Right ventricle myocardium inferior (tissue), 1 donor: Measurements from ENCODE around the gene ARHGEF1. TPM values are rescaled to one million over a fixed set of nuclear protein-coding genes. Genes with fewer than 3 reads are reported as not detected.

Experiments used
- ATAC-seq: fragments of 200-7000 bp; cut with Tn5 transposase; one replicate; pipeline ENCODE4 v1.9.1; 2020; ENCODE audit warnings: mild to moderate bottlenecking, moderate library complexity
- DNase-seq: peaks from one replicate; pipeline ENCODE4 v3.0.0; 2021; ENCODE audit errors: missing footprints
- intact Hi-C: fragments of 100-400 bp; cut with DNase I; formaldehyde crosslinking; loops from one replicate; pipeline ENCODE4 v1.11.0; 2022
- total RNA-seq: library from RNA; stranded (reverse); fragmentation: NEBNext Ultra II Directional; extraction: Animal tissue kit (Norgen Biotek cat#: 25700); gene quantifications from one replicate; pipeline ENCODE4 v1.2.1, GENCODE V29; 2021
- donor health status: DM: no; HTN: yes; CAD: no; lungs with severe emphysema.

The ARHGEF1 gene
- total RNA-seq, 1 donor from 2014 or later = 31.6 TPM

DNA sequence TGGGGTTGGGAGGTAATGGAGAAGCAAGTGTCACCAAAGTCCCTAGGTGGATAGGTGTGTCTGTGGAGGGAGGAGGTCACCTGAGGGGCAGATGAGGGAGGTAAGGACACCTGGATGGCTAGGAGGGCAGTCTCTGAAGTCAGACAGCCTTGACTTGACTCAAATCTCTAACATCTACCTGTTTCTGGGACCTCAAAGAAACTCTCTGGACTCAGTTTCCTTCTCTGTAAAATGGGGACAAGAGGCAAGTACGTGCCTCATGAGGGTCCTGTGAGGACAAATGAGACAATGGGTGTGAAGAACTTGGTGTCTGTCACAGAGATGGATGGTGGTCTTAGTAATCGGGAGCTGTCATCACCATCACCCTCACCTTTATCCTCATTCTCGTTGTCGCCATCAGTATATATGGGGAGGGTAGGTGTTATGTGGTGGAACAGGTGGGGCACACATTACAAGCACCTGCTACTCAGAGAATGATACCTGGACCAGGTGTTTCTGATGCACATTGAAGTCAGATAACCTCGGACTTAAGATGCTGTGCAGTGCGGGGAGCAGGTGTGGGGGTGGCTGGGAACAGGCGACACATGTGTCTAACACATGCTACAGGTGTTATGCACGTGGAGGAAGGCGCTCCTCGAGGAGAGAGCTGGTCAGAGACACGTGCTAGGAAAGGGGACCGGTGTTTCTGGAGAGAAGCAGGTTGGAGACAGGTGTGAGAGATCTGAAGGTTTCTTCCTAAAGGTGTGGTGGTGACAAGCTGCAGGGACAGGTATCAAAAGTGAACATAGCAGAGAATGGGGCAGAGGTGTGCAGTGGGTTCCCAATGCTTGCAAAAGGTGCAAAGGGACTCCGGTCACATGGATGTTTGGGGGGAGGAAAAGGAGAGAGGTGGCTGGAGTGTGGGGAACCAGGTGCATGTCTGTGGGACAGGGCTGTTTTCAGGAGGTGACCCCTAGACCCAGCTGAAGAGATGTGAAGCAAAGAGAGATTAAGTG is 41.5 kb downstream of the ARHGEF1 start:
- intact Hi-C loops = no loop called here
- DNase-seq (no peak), ATAC-seq (no peak)

DNA sequence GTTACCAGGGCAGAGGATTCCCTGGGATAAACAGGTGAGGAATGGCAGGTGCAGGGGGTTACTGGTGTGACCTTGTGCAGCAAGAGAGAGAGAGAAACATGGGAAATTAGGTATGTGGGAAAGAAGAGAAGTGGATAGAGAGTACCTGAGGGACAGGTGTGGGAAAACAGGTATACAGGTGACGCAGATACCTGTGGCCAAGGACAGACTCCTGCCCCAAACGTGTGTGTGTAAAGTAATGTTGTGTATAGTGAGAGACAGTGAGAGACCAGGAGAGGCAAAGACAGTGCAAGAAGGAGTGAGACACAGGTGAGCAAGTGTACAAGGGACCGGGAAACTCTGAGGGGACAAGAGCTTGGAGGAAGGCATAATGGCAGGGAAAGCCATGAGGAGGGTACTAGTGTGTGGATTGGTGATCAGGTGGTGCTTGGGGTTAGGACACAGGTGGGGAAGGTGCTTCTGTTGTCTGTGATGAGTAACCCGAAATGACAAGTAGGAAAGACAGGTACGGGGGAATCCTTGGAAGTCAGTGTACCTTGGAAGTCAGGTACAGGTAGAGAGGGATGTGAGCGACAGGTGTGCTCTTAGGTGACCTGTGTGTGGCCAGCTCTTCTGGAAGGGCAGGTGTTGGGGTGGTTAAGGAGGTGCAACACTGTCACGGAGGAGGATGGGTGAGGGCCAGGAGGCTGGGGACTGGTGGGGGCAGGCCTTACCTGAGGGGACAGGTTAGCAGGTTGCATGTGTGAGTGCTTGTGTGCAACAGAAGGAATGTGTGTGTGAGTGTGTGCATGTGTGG is 42.4 kb downstream of the ARHGEF1 start:
- intact Hi-C loops = no loop called here
- no peak for ATAC-seq
- DNase-seq = no peak

DNA sequence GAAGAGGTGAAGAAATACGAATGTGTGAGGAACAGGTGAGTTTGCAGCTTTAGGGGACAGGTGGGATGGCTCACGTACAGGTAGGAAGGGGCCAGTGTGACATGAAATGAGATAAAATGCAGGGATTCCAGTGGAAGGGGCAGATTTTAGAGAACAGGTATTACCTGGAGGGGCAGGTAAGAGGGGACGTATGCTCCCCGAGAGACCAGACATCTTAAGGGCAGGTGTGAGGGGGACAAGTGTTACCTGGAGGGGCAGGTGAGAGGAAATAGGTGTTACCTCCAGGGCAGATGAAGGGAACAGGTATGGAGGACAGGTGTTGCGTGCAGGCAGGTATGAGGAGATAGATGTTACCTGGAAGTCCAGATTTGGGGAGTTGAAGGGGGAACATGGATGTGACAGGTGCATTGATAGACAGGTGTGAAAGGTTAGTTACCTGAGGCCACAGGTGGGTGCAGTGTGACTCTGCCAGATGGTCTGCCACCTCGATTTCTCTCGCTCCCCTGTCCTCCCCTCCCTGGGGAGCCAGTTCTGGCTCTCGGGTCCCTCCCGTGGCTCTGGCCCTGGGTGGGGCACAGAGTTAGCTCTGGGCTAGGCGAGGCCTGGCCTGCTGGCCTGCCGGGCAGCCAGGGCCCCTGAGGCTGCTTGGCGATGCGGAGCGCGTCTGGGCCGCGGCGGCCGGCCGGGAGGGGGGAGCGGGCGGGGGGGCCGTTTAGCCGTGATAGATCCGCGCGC is 43.2 kb downstream of the ARHGEF1 start:
- intact Hi-C loops = no loop called here
- no peak for ATAC-seq
- DNase-seq = no peak

DNA sequence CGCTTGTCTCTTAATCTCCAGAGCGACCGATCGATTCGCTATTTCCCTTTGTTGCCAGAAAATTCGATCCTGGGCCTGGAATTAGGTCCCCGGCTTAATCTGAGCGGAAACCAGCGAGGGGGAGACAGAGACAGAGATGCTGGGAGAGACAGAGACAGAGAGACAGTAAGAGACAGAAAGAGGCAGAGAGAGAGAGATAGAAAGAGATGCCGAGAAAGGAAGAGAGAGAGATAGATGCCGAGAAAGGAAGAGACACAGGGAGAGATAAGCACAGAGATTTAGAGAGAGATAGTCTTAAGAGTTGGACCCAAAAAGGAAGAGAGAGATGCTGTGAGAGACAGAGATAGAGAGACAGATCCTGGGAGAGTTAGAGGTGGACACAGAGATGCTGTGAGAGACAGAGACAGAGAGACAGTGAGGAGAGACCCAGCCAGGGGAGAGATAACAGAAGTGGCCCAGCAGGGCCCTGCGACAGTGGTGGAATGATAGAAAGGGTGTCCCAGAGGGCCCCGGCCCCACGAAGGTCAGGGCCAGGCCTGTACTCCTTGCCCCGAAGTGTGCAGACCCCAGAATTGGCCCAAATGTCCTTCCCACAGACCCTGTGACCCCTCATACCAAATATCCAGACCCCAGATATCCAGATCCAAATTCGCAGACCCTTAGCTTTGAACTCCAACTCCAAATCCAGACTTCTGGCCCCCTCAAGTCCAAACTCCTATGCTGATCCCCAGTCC is 43.9 kb downstream of the ARHGEF1 start:
- intact Hi-C loops = no loop called here
- ATAC-seq (no peak), DNase-seq (no peak)

DNA sequence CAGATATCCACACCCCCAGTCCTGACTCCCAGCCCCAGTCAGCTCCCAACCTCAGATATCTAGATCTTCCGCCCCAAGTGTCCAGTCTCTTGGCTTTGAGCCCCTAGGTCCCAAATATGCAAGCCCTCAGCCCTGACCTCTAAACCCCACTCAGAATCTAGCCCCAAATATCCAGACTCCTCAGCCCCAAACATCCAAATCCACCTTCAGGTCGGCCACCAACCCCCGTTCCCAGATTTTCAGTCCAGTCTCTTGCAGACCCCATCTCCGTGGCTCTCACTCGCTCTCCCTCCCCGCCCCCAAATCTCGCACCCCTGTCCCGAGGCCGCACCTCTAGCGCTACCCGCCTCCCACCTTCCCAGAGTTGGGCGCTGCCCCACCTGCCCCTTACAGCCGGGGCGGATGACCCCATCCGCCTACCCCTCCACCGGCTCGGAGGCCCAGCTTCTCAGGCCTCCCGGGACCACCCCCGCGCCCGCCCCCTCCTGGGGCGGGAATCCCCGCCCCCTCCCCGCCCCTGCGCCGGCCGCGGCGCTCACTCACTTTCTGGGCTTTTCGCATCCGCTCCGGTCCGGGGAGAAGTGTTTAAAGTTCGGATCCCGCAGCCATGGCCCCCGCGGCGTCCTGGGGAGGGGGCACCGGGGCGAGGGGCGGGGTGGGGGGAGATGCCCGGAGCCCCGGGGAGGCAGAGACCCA is 44.7 kb downstream of the ARHGEF1 start:
- DNase-seq (no peak), ATAC-seq (no peak)
- intact Hi-C loops = no loop called here

DNA sequence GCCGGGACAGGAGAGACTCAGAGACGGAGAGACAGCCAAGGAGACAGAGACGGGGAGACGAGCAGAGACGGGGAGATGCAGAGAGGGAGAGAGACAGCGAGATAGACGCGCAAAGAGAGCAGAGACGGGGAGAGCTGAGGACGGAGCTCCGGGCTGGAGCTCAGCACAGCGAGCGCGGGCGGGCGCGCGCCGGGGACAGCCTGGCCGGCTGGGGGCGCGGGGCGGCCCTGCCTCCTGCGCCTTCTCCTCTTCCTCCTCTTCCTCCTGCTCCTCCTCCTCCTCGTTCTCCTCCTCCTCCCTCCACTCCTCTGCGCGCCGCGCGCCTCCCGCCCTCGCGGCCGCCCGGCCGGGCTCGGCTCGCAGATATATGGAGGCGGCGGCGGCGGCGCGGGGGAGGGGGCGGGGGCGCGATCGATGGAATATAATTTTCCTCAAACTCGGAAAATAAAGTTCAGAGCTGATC is 45.3 kb downstream of the ARHGEF1 start, which contains the start of gene ERFL:
Gene ERFL, minus strand, starts transcription at position 229 of the 463 bp plus-strand sequence. CDS start 15,530 bp downstream, outside the sequence.
- no peak for ATAC-seq
- DNase-seq = no peak
- intact Hi-C loops = no loop called here

DNA sequence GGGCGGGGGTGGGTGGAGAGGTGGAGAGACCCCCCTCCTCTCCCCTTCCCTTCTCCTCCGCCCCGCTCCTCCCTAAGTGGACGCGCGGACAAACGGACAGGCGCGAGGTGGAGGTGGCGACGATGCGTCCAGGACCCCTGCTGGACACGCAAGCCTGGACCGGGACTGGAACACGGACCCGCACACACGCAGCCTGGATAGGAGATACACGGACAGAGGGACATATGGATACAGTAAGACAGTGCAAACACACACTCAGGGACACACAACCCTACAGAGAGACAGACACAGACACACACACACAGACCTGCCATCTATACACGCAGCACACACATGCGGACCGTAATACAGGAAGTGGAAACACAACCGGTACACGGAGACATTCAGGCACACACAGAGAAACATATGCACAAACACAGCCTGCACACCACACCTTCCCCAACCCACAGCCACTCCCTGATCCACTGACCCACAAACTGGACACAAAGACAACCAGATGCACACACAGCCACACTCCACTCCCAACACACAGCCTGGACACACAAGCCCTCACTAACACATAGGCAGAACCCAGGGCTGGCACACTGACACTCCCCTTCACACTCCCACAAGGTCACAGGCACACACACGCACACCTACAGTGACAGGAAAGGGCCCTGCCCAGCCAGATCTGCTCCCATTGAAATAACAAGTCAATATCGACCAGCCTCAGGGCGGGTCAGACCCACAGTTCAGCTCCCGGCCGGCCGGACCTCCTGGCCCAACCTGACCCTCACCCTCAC is 46.0 kb downstream of the ARHGEF1 start:
- DNase-seq = no peak
- ATAC-seq = no peak

DNA sequence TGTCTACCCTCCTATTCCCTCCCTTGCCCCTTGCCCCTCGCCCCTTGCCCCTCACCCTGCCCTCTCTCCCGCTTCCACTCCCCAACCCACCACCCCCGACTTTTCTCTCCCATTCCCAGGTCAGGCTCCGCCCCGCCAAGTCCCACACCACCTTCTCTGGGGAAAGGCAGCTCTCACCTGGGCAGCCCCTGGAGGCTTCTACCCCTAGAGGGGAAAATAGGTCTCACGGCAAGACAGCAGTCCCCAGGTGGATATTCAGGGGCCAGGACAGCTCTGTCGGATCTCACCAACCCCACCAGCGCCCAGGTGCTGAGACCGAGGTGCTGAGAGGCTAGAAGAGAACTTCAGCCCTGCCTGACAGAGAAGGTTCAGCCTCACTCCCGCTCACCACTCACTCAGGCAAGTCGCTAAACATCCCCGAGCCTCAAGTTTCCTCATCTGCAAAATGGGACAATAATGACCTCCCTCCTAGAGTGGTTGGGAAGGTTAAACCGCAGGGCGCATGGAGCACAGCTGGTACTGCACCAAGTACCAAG is 46.6 kb downstream of the ARHGEF1 start:
- intact Hi-C loops = loop anchor here (5.0 kb wide), 1 partner anchor 57 kb away; no protein-coding TSS in a partner anchor
- DNase-seq (no peak), ATAC-seq (no peak)

More for the DNA sequence above, 46.0 kb downstream of the ARHGEF1 start:
- intact Hi-C loops = no loop called here

DNA sequence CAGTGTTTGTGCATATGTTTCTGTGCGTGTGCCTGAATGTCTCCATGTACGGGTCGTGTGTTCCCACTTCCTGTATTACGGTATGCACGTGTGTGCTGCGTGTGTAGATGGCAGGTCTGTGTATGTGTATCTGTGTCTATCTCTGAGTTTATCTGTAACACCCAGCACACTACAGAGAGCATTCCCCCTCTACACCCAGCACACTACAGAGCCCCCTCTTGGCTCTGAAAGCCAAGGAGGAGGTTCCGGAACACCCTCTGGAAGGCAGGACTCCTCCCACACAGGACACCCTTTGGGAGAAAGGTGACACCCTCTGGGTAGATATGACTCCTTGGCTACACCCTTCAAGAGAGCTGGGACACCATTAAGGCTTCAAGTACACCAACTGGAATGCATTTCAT is 47.3 kb downstream of the ARHGEF1 start:
- intact Hi-C loops = loop anchor here (5.0 kb wide), 1 partner anchor 58 kb away; no protein-coding TSS in a partner anchor
- ATAC-seq (no peak), DNase-seq (no peak)

DNA sequence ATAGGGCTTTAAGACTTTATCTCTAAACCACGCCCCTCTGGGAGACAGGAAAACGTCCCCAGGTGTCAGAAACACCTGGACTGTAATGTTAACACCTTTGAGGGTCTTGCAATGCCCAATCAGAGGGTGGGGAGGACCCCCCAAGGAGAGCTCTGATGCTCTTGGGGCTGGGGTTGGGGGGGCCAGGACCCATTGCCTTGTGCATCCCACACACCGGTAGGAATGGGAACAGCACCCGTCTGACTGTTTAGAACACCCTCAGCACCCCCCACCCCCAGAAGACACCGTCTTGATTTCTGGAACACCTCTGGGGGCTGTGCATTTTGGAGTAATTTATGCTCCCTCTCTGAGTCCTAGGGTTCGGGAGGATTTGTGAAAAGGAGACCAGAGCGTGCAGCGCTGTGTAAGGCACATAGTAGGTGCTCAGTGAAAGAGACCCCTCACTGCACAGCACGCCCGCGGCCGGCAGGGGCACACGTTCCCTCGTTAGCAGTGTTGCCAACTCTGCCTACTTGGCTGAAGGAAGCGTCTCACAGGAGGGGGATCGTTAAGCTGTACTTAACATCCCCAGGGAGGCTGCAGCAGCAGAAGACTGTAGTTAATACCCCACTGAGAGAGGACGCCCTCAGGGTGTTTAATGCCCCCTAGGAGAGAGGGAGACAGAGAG is 48.1 kb downstream of the ARHGEF1 start:
- ATAC-seq (no peak), DNase-seq (no peak)
- intact Hi-C loops = loop anchor here (5.0 kb wide), 1 partner anchor 59 kb away; no protein-coding TSS in a partner anchor

DNA sequence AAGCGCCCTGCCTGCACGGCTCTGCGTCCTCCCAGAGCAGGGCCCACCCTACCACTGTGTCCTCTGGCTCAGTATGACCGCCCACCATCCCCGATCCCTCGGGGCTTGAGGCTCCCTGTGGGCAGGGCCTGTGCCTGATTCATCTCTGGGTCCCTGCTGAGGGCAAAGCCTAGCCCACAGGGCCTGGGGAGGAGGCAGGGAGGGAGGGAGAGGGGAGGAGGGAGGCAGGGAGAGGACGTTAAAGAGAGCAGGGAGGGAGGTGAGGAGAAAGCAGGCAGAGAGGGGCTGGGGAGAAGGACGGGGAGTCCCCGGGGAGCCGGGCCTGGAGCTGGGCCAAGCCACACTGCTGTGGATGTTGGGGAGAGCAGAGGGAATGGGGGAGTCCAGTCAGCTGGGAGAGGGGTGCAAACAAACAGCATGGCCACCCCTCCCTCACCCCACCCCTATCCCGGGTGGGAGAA is 49.3 kb downstream of the ARHGEF1 start:
- DNase-seq (no peak), ATAC-seq (no peak)
- intact Hi-C loops = loop anchor here (5.0 kb wide), 1 partner anchor 60 kb away; no protein-coding TSS in a partner anchor

DNA sequence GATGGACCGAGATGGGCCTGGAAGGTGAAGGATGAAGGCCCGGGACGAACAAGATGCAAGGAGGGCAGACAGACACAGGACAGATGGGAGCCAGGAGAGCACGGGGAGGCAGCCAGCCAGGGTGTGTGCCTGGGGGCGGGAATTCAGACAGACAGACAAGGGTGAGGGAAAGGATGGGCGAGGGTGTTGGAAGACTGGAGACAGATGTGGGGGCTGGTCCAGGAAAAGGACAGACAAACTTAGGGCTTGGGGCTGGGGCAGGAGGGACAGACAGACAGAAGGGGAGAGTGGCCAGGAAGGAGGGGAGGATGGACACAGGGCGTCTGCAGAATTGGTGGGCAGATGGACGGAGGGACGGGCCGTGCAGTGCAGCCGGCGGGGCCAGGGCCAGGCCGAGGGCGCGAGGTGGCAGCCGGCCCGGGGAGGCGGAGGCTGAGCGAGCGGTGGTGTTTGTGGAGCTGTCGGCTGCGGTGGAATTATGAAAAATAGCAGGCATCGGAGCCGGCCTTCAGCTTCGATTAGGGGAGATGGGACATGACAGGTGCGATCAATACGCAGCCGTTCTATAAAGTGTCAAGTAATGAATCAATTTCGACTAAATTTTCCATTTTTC is 49.8 kb downstream of the ARHGEF1 start:
- intact Hi-C loops = loop anchor here (5.0 kb wide), 1 partner anchor 61 kb away; no protein-coding TSS in a partner anchor
- no peak for DNase-seq
- ATAC-seq = no peak

DNA sequence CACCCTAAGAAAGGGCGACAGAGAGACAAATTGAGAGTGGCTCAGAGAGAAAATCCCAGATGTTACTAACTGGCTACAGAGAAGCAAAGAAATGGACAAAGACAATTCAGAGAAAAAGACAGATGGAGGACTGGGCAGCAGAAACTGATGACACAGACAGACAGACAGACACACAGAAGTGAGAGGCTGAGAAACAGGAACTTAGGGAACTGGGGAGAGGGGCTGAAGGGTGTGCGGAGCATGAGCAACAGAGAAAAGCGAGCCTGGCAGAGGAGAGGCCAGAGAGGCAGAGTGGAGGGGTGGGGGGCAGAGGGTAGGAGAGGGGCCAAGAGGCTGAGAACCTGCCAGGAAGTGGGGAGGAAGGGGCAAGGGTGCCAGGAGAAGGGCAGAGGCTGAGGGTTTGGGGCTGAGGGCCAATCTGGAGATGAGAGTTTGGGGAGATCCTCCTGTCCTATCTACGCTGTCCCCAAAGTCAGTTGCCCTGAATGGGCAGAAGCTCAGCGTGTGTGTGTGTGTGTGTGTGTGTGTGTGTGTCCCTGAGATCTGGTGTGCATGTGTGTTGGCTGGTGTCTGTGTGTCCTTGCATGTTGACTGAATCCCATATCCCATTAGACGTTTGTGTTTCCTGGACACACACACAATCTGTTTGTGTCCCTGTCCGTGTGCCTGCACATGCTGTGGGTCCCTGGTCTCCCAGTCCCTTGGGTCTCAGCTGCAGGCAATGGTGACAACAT is 50.9 kb downstream of the ARHGEF1 start:
- ATAC-seq (no peak), DNase-seq (no peak)
- intact Hi-C loops = loop anchor here (5.0 kb wide), 1 partner anchor 62 kb away; no protein-coding TSS in a partner anchor

DNA sequence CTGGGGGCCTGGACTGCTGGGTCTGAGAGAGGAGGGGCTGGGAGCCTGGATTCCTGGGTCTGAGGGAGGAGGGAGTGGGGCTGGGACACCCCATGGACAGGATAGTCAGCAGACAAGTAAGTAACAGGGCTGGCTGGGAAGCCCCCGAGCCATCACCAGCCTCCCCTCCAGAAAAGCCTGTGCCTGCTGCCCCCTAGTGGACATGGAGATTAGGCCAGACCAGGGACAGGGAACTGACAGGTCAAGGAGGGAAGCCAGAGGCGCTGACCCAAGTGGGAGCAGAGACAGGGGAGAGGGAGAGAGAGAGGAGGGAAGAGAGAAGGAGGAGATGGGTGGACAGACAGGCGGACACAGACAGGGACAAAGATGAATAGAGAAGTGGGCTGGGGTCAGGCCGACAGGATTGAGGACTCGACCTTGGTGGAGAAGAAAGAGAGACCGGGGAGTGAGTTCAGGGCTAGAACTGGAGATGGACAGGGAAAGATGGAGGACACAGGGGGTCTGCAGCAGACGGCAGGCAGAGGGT is 51.9 kb downstream of the ARHGEF1 start:
- intact Hi-C loops = loop anchor here (5.0 kb wide), 1 partner anchor 63 kb away; no protein-coding TSS in a partner anchor
- DNase-seq = peak; percentile 82
- ATAC-seq = peak; percentile 70
